Measurements from ENCODE around the gene ACTR3C. TPM values are rescaled to one million over a fixed set of nuclear protein-coding genes. Genes with fewer than 3 reads are reported as not detected.

Gene ACTR3C
- total RNA-seq, 1 experiment from 2014 or later = 2.2 TPM

GRCh38 chr7:150314639-150315239 lies 8.6 kb downstream of the ACTR3C start:
- no peak overlapping the region for H2BK20ac ChIP-seq (ENCODE audit: low read depth, low read length, poor library complexity, severe bottlenecking)

More at GRCh38 chr7:150314639-150315239, 8.6 kb downstream of the ACTR3C start:
- H4K20me1 ChIP-seq (ENCODE audit: control insufficient read depth, insufficient read depth, insufficient read length) = no peaks in the 10 kb centered on the region
- H3K14ac ChIP-seq (ENCODE audit: insufficient read depth, low read length) = no peak overlapping the region
- no peak overlapping the region for H2AK5ac ChIP-seq (ENCODE audit: insufficient read length, low read length)
- no peaks in the 10 kb centered on the region for H3K79me2 ChIP-seq (ENCODE audit: insufficient read depth, low read length)
- H3K23ac ChIP-seq (ENCODE audit: insufficient read length, low read depth, low read length) = no peak overlapping the region
- H3K4me1 ChIP-seq (ENCODE audit: insufficient read depth, low read length) = peaks cover 15% of the 10 kb centered on the region
- no peak overlapping the region for H3K27ac ChIP-seq (ENCODE audit: insufficient read length, low read depth, low read length)
- no peak overlapping the region for H3K56ac ChIP-seq (ENCODE audit: insufficient read length, low read depth, low read length)
- H3K9ac ChIP-seq (ENCODE audit: extremely low read depth, insufficient read length, low read length) = no peak overlapping the region
- no peak overlapping the region for H2BK12ac ChIP-seq (ENCODE audit: insufficient read length, low read depth, low read length)
- no peak overlapping the region for H2BK120ac ChIP-seq (ENCODE audit: low read depth, low read length, poor library complexity, severe bottlenecking)
- no peaks in the 10 kb centered on the region for H3K79me1 ChIP-seq (ENCODE audit: insufficient read depth, low read depth, low read length, poor library complexity, severe bottlenecking)
- no peaks in the 10 kb centered on the region for H3K23me2 ChIP-seq (ENCODE audit: insufficient read length, low read depth, low read length, poor library complexity, severe bottlenecking)
- peaks cover 12% of the 10 kb centered on the region; the same call in 1 of the 2 replicates for H3K27me3 ChIP-seq (ENCODE audit: insufficient read depth, low read length)
- H2AFZ ChIP-seq (ENCODE audit: low read length) = no peak overlapping the region
- no peak overlapping the region for H3K4ac ChIP-seq (ENCODE audit: low read depth, low read length)
- TF ChIP-seq CTCF (conservative IDR thresholded peaks at IDR 0.05) = no peak
- no peak overlapping the region for H4K8ac ChIP-seq (replicated peaks; ENCODE audit: insufficient read length, low read depth, low read length)
- no peak overlapping the region for H4K91ac ChIP-seq (ENCODE audit: insufficient read length, low read depth, low read length)
- WGBS (ENCODE audit: extremely low coverage, insufficient read length, low lambda C conversion rate) = no CpG with 5 or more reads among the region's 5 CpGs
- DNase-seq = peak; percentile 1
- H3K27me3 Mint-ChIP-seq (ENCODE audit: low read depth) = peaks cover 19% of the 10 kb centered on the region
- no peak overlapping the region for H3K18ac ChIP-seq (ENCODE audit: insufficient read length, low read depth, low read length)
- H3K36me3 Mint-ChIP-seq (ENCODE audit: insufficient read depth in 1 of 3, low read depth in 3 of 3) = no peaks in the 10 kb centered on the region
- no peak overlapping the region for H2BK15ac ChIP-seq (ENCODE audit: low read depth, low read length)
- no peak overlapping the region for H4K5ac ChIP-seq (ENCODE audit: insufficient read length, low read depth, low read length)
- no peaks in the 10 kb centered on the region; a peak in 1 of 5 replicates for H3K9me3 Mint-ChIP-seq
- no peak overlapping the region for H2BK5ac ChIP-seq (ENCODE audit: insufficient read length, low read length)
- H3K4me2 ChIP-seq (ENCODE audit: insufficient read depth, insufficient read length, low read length) = no peak overlapping the region
- H3K9me3 ChIP-seq (ENCODE audit: control insufficient read depth, low read depth, low read length) = no peaks in the 10 kb centered on the region
- no peak overlapping the region for H3T11ph ChIP-seq (ENCODE audit: low read length)
- H3K4me3 Mint-ChIP-seq = peak overlapping the region in 1 of 2 experiments; percentile 35; a peak in 1 of 5 replicates
- no peak overlapping the region for H3K27ac Mint-ChIP-seq
- peaks cover 30 to 37% of the 10 kb centered on the region in 2 experiments for H3K4me1 Mint-ChIP-seq

All from H9 (cell line).